IPS-NIHi7 (cell line): ENCODE measurements around the gene DNASE1L2.

Experiments
- DNase-seq: peaks from one replicate; pipeline ENCODE4 v3.0.0; 2012; ENCODE audit warnings: mixed read lengths; ENCODE audit errors: extremely low spot score

Gene DNASE1L2

GRCh38 chr16:2223942-2224486 is 12.2 kb upstream of the DNASE1L2 start:
- DNase-seq: peak; percentile 57

- no peak for DNase-seq
These were observed 9.9 kb upstream of the DNASE1L2 start for GRCh38 chr16:2226245-2226793.

GRCh38 chr16:2226918-2227317 is 9.3 kb upstream of the DNASE1L2 start:
- DNase-seq: no peak

- DNase-seq: no peak
These were observed 8.0 kb upstream of the DNASE1L2 start for GRCh38 chr16:2228161-2228824.

GRCh38 chr16:2229091-2229490 is 7.2 kb upstream of the DNASE1L2 start:
- no peak for DNase-seq

- no peak for DNase-seq
These were observed 6.5 kb upstream of the DNASE1L2 start for GRCh38 chr16:2229632-2230250.

GRCh38 chr16:2230376-2230775 is 5.9 kb upstream of the DNASE1L2 start:
- DNase-seq: no peak

- no peak for DNase-seq
These were observed 5.0 kb upstream of the DNASE1L2 start for GRCh38 chr16:2231016-2231931.

- DNase-seq: no peak
These were observed 3.9 kb upstream of the DNASE1L2 start for GRCh38 chr16:2232094-2232990.

- no peak for DNase-seq
These were observed 3.0 kb upstream of the DNASE1L2 start for GRCh38 chr16:2233046-2233775.

- no peak for DNase-seq
These were observed 2.1 kb upstream of the DNASE1L2 start for GRCh38 chr16:2233872-2234812.

- no peak for DNase-seq
These were observed 1.5 kb upstream of the DNASE1L2 start for GRCh38 chr16:2234813-2235170.

- DNase-seq: no peak
These were observed 1.0 kb upstream of the DNASE1L2 start for GRCh38 chr16:2235234-2235651.

GRCh38 chr16:2235695-2236336 is 428 bp upstream of the DNASE1L2 start:
- DNase-seq: no peak

GRCh38 chr16:2237102-2237482 is 848 bp downstream of the DNASE1L2 start:
- no peak for DNase-seq

GRCh38 chr16:2237493-2238149 is 1.4 kb downstream of the DNASE1L2 start:
- peak; percentile 45 for DNase-seq

GRCh38 chr16:2238150-2238837 is 2.0 kb downstream of the DNASE1L2 start:
- DNase-seq: peak; percentile 29
